Stimulated activated CD8-positive, alpha-beta memory T cell treated with anti-CD3 and anti-CD28 coated beads, Interleukin-15, amount 100 ng/mL, for 4 hours (primary cell): ENCODE results near the gene ADD1.

Experiments used
- DNase-seq, 2 donors: peaks; one replicate each; pipeline ENCODE4 v3.0.0-alpha.2; 2020; ENCODE audit warnings: low read depth in 2 of 2

The ADD1 gene

DNA sequence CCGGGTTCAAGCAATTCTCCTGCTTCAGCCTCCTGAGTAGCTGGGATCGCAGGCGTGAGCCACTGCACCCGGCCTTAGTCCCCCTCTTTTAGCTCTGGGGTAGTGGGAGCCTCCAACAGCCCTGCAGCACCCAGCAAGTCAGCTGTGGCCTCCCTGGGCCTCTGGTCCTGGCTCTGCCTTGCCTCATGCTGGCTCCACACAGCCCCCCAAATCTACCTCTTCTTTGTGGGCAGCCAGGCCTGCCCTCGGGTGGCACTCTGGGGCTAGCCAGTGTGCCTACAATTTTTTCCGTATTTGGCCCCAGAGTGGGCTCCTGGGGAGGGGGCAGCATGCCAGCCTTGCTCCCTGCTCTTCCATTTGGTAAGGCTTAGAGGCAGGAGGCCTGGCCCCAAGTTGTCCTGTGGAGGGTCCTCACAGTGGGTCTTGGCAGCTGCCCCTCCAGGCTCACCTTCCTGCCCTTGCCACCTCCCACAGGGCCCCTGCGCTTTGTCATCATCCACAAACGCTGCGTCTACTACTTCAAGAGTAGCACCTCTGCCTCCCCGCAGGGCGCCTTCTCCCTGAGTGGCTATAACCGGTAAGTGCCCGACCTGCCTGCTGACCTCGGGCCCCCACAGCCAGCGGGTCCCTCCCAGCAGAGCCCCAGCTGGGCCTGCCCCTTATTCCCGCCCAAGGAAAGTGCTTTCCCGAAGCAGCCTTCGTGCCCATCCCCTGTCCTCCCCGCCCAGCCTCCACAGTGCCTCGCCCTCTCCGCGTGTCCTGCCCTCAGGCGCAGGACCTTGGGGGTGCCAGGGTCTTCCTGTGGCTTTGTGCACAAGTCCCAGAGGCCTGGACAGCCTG is 21.0 kb upstream of the ADD1 start:
- no peak for DNase-seq

DNA sequence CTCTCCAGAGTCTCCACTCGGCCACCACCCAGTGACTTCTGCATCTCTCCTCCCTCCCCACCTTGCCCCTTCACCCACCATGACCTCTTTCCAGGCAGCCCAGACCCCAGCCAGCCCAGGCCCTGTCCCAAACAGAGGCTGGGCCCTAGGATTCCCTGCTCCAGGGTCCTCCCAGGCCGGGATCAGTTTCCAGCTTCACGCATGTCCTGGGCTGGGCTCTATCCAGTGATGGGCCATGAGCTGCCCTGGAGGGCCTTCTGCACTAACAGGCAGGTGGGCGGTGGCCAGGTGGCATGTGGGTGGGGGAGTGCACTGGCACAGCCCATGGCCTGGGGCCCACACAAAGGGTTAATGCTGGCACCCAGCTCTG is 20.4 kb upstream of the ADD1 start:
- no peak for DNase-seq

DNA sequence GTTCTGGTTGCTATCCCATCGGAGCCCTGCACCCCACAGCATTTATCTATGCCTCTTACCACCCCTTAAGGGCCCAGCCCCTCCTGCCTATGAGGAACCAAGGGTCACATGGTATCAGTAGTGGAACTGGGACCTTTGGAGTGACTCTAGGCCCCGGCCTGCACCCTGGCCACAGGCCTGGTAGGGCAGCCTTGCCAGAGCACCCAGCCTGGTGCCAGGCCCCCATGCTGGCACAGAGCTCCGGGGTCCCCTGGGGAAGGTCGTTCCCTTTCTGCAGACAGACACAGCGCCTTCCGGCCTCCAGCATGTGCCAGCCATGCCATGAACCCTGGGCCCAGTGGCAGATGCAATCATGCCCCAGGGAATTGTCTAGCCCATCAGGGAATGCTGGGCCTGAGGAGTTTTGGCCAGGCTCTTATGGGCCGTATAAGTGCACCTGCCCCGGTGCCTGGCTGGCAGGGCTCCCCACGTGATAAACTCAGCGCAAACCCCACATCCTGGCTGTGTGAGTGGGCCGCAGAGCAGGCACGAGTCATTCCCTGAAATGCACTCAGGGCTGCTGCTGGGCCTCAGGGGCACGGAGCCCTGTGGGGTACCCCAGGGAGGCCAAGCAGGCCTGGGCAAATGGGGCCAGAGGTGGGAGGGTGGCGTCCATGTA is 19.8 kb upstream of the ADD1 start:
- DNase-seq: no peak

DNA sequence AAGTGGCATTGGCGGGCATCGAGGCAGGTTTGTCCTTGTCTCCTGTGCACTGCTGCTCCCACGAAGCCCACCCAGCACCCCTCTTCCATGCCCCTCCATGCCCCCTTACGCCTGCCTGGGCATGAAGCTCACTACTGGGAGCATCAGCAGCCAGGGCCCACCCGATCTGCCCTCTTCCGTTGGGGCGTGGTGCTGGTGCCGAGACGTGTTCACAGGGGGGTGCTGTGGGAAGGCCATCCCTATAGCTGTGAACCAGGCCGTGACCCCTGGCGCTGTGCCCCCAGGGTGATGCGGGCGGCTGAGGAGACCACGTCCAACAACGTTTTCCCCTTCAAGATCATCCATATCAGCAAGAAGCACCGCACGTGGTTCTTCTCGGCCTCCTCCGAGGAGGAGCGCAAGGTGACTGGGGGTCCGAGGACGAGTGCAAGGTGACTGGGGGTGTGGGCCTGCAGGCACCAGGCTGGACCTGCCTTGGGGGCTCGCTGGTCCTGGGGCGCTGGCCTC is 19.3 kb upstream of the ADD1 start:
- no peak for DNase-seq

DNA sequence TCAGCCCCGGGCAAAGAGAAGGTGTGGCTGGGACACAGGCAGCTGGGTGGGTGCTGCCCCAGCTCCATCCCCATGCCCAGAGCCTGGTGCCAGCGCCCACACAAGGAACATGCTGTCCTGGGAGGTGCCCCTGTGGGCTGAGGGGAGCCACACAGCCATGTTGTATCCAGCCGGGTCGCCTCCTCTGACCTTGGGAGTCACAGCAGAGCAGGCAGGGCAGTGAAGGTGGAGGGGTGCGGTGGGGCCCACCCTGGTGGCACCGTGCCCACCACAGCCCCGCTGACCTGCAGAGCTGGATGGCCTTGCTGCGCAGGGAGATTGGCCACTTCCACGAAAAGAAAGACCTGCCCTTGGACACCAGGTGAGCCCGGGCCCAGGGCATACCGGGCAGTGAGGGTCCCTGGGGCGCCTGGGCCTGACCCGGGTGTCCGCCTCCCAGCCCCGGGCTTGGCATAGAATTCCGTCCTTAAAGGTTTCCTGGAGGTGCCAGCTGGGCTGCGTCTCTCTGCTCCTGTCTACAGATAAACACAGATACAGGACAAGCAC is 18.7 kb upstream of the ADD1 start:
- no peak for DNase-seq

DNA sequence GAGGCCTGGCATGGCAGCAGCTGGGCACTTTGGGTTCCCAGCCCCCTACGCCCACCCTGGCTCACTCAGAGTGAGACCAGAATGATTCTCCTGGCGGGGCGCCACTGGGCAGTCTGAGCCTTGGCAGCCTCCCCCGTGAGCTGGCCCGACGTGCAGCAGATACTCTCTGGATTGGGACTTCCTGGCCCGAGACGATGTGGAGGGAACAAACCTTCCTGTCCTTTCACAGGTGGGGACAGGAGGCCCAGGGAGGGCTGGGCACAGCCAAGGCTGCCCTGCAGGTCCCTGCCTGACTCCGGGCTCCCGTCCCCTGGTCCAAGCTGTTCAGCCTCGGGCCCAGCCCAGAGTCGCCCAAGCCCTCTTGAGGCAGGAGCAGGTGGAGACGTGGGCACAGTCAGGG is 17.9 kb upstream of the ADD1 start:
- DNase-seq: no peak

DNA sequence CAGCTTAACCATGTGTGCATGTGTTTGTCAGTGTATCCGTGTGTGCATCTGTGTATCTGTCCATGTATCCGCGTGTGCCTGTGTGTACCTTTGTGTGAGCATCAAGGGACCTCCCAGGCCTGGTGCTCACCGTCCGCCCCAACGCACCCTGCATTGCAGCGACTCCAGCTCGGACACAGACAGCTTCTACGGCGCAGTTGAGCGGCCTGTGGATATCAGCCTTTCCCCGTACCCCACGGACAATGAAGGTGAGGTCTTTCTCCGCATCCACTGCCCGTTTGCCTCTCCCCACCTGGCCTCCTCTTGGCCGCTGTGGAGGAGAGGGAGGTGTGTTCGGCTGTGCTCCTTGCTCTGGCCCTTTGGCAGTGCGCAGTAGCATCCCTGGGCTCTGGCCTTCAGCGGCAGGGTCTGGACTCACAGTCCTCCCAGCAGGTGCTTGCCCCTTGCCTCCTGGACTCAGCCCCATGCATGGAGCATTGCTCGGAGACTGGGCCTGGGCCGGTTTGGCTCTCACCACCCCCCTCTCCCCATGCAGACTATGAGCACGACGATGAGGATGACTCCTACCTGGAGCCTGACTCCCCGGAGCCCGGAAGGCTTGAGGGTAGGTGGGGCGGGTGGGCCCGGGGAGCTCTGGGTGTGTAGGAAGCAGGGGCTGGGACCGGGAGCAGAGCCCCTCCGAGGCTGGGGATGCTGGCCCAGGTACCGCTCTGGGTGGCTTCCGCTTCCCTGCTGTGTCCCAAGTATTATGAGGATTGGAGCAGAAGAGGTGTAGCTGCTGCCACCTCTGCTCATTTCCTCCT is 16.4 kb upstream of the ADD1 start:
- no peak for DNase-seq

DNA sequence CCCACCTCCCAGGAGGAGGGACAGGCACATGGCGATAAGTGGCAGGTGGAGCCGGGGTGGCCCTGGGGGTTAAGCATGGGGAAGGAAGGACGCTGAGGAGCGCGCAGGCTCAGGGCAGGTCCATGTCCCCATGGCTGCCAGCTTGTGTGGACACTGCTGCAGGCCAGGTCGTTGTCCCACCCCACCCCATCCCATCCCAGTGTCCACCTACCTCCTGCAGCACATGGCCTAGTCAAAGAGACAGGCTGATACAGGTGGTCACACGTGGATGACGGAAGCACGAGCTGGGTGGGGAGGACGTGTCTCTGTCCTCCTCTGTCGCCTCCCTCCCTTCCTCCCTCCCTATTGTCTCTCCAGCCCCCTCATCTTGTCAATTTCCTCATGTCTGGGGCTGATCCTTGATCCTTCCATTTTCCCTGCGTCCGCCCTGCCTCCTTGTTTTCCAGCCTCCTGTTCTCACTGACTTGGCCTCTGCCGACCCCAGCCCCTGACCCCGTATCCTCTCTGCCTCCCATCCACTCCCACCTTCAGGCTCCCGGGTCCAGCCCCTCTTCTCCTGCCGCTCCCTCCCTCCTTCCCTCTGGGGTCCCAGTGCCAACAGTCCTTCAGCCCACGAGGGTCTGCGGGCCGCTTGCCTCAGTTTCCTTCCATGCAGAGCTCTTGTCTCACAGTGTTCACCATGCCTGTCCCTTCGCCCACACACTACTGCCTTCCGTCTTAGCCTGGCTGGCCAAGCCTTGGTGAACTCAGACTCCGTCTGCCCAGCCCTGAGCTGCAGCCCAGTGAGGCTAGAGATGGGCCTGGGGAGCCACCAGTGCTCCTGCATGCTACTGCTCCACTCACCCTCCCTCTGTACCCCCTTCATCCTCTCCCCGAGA is 15.5 kb upstream of the ADD1 start:
- no peak for DNase-seq

DNA sequence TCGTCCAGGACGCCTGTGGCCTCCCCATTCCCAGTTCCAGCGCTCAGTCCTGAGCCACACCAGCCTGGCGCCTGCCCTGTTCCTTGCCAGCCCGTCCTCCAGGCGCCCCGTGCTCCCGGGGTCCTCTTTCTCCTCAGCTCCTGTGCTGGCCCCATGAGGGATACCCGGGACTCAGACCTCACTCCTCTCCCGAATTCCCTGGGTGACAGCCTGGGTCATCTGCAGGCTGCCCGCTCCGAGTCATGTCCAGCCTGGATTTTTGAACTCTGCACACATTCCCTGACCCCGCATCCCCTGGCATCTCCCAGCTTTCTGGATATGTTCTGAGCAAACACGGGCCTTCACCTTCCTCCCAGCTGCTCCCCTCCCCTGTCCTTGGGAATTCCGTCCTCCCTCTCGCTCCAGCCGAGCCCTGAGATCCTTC is 14.9 kb upstream of the ADD1 start:
- DNase-seq: no peak

DNA sequence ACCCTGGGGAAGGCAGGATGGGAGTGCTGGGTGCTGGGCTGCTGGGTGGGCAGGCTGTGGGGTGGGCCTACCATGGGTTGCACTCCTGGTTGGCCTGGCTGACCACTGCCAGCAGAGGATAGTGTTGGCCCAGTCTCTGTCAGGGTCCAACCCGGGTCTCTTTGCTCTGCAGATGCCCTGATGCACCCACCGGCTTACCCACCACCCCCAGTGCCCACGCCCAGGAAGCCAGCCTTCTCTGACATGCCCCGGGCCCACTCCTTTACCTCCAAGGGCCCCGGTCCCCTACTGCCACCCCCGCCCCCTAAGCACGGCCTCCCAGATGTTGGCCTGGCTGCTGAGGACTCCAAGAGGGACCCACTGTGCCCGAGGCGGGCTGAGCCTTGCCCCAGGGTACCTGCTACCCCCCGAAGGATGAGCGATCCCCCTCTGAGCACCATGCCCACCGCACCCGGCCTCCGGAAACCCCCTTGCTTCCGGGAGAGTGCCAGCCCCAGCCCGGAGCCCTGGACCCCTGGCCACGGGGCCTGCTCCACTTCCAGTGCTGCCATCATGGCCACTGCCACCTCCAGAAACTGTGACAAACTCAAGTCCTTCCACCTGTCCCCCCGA is 14.2 kb upstream of the ADD1 start:
- DNase-seq: no peak

DNA sequence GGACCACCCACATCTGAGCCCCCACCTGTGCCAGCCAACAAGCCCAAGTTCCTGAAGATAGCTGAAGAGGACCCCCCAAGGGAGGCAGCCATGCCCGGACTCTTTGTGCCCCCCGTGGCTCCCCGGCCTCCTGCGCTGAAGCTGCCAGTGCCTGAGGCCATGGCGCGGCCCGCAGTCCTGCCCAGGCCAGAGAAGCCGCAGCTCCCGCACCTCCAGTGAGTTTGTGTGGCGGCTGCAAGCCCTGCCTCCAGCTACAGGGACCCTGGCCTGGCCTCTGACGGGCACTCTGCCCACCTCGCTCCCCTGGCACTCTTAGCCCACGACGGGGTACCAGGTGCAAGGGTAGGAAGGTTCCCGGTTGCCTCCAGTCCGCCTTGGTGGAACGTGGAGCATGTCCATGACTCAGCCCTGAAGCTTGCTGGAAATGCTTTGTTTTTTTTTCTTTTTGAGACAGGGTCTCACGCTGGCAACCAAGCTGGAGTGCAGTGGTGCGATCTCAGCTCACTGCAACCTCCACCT is 13.7 kb upstream of the ADD1 start:
- DNase-seq: no peak

DNA sequence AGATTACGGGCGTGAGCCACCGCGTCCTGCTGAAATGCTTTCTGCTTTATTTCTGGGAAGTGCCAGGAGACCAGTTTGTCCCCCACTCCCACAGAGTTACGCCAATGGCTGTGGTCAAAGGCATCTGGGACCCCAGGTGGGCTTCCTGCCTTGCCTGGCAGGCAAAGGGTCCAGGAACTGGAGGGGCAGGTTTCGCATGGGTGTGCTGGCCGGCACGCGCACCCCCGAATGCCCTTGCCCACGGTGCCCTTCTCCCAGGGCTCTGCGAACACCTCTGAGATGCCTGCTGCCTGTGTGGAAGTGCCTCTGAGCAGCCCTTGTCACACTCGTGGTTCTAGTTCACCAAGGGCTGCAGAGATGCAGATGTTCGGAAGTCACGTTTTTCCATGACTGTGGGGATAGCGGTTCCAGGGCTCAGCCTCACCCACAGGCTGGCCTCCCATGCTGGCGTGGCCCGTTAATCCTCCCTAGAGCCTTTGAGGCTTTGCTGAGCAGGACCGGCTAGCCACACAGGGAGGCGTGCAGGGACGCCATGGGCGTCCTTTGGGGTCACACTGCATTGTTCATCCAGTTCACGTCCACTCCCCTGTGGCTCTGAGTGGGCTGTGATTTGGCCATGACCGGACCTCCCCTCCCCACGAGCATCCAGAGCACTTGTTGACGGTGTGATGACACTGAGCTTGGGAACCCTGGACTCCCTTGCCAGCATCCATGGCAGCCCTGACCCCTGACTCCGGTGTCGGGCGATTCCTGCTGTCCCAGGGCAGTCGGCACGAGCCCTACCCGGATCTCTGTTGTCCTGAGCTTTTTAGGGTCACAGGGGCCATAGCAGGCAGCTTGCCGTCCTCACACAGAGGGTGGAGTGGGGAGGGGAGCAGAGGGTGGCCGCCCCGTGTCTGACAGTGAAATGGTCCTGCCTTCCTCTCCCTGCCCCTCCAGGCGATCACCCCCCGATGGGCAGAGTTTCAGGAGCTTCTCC is 12.7 kb upstream of the ADD1 start:
- no peak for DNase-seq

DNA sequence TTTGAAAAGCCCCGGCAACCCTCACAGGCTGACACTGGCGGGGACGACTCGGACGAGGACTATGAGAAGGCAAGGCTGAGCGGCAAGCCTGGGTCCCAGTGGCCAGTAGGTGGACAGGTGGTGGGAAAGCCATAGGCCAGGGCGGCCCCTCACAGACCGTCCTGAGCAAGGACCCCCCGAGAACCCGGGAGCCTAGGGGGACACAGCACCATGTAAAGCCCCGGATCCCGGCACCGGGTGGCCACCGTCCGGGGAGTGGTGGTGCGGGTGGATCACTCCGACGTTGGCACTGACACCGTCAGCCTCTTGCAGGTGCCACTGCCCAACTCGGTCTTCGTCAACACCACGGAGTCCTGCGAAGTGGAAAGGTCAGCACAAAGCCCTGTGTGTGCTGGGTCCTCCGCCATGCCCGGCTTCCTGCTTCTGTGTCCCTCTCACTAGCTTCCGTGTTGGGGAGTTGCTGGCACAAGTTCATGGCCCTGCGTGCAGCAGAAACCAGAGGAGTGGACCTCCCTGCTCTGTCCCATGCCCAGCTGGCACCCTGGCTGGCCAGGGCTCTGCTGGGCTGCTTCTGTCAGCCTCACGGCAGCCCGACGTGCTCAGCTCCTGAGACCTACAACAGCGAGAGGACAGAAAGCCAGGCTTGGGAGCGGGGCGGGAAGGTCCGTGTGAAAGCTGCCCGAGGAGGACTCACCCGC is 11.9 kb upstream of the ADD1 start:
- no peak for DNase-seq

DNA sequence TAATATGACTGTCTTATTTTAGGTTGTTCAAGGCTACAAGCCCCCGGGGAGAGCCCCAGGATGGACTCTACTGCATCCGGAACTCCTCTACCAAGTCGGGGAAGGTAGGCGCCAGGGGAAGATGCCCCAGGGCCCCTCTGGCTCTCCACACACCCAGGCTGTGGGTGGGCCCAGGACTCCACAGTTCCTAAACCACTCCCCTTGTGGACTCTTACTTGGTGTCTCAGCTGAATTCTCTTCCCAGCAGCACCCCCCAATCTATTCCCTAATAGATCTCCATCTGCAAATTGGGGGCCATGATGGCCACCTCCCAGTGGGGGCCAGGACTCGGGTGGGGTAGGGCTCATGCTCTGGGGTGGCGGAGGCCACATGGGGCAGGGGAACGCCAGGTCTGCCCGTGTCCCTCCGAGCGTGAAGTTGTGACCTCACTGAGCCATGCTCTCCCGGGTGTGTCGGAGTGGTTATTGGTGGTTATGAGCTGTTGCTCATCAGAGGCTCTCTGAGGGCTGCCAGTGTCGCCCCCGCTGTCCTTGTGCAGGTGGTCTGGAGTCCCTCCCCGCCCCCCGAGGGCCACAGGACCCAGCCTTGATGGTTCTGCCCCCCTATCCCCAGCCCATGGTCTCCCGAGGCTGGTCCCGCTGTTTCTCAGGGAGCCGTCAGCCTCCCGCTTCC is 11.2 kb upstream of the ADD1 start:
- DNase-seq: no peak

DNA sequence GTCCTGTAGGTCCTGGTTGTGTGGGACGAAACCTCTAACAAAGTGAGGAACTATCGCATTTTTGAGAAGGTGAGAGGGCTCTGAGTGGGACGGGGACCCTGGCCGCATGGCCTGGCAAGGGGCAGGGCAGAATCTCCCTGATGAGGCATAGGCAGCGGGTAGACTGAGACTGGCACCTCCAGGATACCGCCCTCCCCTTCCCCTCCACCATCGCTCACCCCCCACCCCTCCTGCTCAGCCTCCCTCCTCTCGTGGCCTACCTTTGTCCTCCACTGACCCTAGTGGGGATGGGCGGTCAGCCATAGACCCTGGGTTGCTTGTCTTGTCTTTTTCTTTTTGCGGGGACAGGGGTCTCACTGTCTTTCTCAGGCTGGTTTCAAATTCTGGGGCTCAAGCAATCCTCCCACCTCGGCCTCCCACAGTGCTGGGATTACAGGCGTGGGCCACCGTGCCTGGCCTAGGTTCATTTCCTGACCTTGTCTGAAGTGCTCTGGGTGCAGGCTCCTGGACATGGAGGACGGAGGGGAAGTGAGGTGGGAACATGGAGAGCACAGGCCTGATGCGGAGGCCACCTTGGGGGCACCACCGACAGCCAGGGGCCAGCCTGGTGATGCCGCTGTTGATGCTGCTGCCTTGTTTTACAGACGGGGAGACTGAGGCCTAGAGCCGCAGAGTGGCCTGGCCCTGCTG is 10.5 kb upstream of the ADD1 start:
- DNase-seq: no peak

DNA sequence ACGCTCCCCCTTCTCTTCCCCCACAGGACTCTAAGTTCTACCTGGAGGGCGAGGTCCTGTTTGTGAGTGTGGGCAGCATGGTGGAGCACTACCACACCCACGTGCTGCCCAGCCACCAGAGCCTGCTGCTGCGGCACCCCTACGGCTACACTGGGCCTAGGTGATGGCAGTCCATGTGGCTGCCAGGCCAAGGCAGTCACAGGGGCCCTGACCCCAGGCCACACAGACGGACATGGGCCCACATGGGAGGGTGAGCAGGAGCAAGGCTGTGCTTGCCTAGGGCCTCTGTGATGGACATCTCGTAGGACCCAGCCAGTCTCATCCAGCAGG is 10.0 kb upstream of the ADD1 start:
- DNase-seq: no peak

DNA sequence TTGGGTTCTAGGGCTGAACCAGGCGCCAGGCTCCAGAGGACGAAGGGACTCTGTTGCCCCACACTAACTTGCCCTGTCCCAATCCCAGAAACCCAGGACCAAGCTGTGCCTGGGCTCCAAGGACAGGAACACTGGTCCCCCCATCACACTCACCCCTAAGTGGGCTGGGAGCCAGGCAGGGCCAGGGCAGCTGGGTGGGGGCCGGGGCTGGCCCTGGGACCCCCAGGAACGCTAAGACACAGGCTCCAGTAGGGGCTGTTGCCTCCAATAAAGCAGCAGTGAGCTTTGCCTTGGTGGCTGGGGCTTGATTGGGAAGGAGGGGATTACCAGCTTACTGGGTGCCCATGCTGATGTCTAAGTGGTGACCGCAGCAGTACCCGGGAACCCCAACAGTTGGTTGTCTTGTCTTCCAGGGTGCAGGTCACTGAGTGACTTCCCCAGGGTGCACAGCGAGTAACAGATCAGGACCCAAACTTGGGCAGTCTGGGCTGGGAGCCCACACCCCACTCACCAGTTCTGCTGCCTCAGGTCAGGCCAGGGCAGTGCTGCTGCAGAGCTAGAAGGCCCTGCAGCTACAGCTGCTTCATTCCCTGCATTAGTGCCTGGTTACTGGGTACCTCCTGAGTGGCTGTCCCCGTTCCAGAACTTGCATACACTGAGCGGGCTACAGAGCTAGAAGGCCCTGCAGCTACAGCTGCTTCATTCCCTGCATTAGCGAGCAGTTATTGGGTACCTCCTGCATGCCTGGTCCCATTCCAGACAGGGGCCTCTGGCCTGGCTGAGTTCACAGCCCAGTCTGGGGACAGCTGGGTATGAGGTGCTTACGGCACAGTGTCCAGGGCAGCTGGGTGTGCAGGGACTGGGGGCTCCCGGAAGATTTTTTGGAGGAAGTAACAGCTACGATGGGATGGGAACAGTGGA is 9.4 kb upstream of the ADD1 start:
- no peak for DNase-seq
